Natural killer cell (primary cell): ENCODE data around the gene COX5A. TPM values are rescaled to one million over a fixed set of nuclear protein-coding genes. Genes with fewer than 3 reads are reported as not detected.

Source experiments
- ATAC-seq, 3 donors: fragments of 150-1000 bp in 2 of 3; fragments of 200-7000 bp in 1 of 3; cut with Tn5 transposase; 1 replicate in 1 of 3; 2 replicates in 2 of 3; pipeline ENCODE4 v1.10.0; 2021; ENCODE audit warnings: mild to moderate bottlenecking in 2 of 3, moderate library complexity in 2 of 3
- DNase-seq, 2 donors: peaks; one replicate each; pipeline versions ENCODE4 v3.0.0 to v3.0.0-alpha.2; 2013 to 2021; ENCODE audit warnings: mixed read lengths in 1 of 2
- H3K27ac ChIP-seq: one replicate; pipeline ENCODE4 v1.5.1; 2013; ENCODE audit warnings: mild to moderate bottlenecking, low read length
- H3K27me3 ChIP-seq: one replicate; pipeline ENCODE4 v1.6.1; 2013; ENCODE audit warnings: low read length; ENCODE audit not compliant: control insufficient read depth, insufficient read depth
- H3K36me3 ChIP-seq: one replicate; pipeline ENCODE4 v1.6.1; 2013; ENCODE audit warnings: low read length; ENCODE audit not compliant: control insufficient read depth, insufficient read depth
- H3K4me1 ChIP-seq: one replicate; pipeline ENCODE4 v1.6.1; 2013; ENCODE audit warnings: low read length; ENCODE audit not compliant: control insufficient read depth, insufficient read depth
- H3K4me3 ChIP-seq: one replicate; pipeline ENCODE4 v1.5.1; 2013; ENCODE audit warnings: low read length
- H3K9me3 ChIP-seq: one replicate; pipeline ENCODE4 v1.6.1; 2013; ENCODE audit warnings: low read length; ENCODE audit not compliant: control insufficient read depth, insufficient read depth
- H3K27ac Mint-ChIP-seq, 2 donors: one replicate each; pipeline ENCODE4 v1.8.0; 2022; ENCODE audit warnings: mild to moderate bottlenecking in 2 of 2, mixed read lengths in 2 of 2, moderate library complexity in 1 of 2
- H3K27me3 Mint-ChIP-seq, 2 donors: one replicate each; pipeline ENCODE4 v1.8.0; 2022; ENCODE audit warnings: low read depth in 2 of 2, mixed read lengths in 2 of 2
- H3K36me3 Mint-ChIP-seq: one replicate; pipeline ENCODE4 v1.8.0; 2022; ENCODE audit warnings: mixed read lengths
- H3K4me1 Mint-ChIP-seq, 2 donors: one replicate each; pipeline ENCODE4 v1.8.0; 2022; ENCODE audit warnings: mixed read lengths in 2 of 2
- H3K4me3 Mint-ChIP-seq: one replicate; pipeline ENCODE4 v1.8.0; 2022; ENCODE audit warnings: mild to moderate bottlenecking, moderate library complexity, mixed read lengths
- H3K9me3 Mint-ChIP-seq, 2 donors: one replicate each; pipeline ENCODE4 v1.8.0; 2022; ENCODE audit warnings: mixed read lengths in 2 of 2
- CTCF ChIP-seq: fragments of 200-600 bp; IDR thresholded peaks from one replicate; pipeline ENCODE4 v1.8.0; 2022; ENCODE audit warnings: antibody characterized with exemption
- WGBS: methylation state at CpG from one replicate; pipeline ENCODE4 v1.1.7; 2013; ENCODE audit warnings: missing lambda C conversion rate; ENCODE audit not compliant: insufficient coverage; 5-methylcytosine and 5-hydroxymethylcytosine counted together
- intact Hi-C: fragments of 100-400 bp; cut with micrococcal nuclease; formaldehyde crosslinking; loops from one replicate; pipeline ENCODE4 v1.14.2; 2022
- total RNA-seq, 4 donors: library from RNA; stranded (reverse); fragments of 120-200 nt in 1 of 4; gene quantifications; one replicate each; pipeline versions ENCODE4 v1.2.3 to v1.2.4, GENCODE V29; 2013 to 2022

Gene COX5A
- total RNA-seq, 3 donors from 2014 or later (not counting 1 experiment from before 2014, with no cell fraction given), result 69.7 to 90.0 (median 76.9) TPM

DNA sequence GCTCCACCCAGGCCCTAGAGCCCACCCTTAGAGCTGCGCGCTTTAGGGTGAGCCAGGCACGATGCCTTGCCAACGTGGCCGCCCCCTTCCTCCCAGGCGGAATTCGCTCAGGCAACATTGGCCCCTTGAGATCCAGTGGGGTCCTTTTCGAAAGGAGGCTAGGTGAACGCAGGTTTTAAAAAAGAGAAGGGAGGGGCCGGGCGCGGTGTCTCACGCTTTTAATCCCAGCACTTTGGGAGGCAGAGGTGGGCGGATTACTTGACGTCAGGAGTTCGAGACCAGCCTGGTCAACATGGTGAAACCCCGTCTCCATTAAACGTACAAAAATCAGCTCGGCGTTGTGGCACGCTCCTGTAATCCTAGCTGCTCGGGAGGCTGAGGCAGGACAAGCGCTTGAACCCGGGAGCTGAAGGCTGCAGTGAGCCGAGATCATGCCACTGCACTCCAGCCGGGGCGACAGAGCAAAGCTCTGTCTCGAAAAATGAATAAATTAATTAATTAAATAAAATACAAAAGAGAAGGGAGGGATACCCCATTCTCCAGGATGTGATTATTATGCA, 19.7 kb upstream of the COX5A start:
- Mint-ChIP-seq H3K9me3 (no peaks in the 10 kb centered on the region), H3K4me1 (peaks cover 6 to 22% of the 10 kb centered on the region in 2 donors), H3K27ac (peak overlapping the region in 1 of 2 donors; percentile 45), H3K36me3 (no peaks in the 10 kb centered on the region), H3K4me3 (peak overlapping the region; percentile 75), H3K27me3 (peaks cover 44 to 50% of the 10 kb centered on the region in 2 donors)
- WGBS, result 8% methylated on average over 25 of the region's 28 CpGs
- intact Hi-C loops, result loop anchor here (2.0 kb wide), 1 partner anchor 247 kb away; no protein-coding TSS in a partner anchor
- Histone ChIP-seq H3K36me3 (no peaks in the 10 kb centered on the region), H3K27ac (no peak overlapping the region), H3K4me3 (peak overlapping the region; percentile 26), H3K27me3 (peaks cover 30% of the 10 kb centered on the region), H3K9me3 (no peaks in the 10 kb centered on the region), H3K4me1 (peaks cover 33% of the 10 kb centered on the region)
- no peak for TF ChIP-seq CTCF
- no peak for DNase-seq
- no peak for ATAC-seq

- Mint-ChIP-seq H3K4me1 (peaks cover 6 to 22% of the 10 kb centered on the region in 2 donors), H3K9me3 (no peaks in the 10 kb centered on the region), H3K4me3 (peak within 1 kb of the TSS; percentile 75), H3K27ac (no peak within 1 kb of the TSS), H3K27me3 (peaks cover 38 to 43% of the 10 kb centered on the region in 2 donors), H3K36me3 (no peaks in the 10 kb centered on the region)
- WGBS, result under 1% methylated on average over 83 of the region's 83 CpGs
- Histone ChIP-seq H3K36me3 (no peaks in the 10 kb centered on the region), H3K4me1 (peaks cover 33% of the 10 kb centered on the region), H3K27me3 (peaks cover 30% of the 10 kb centered on the region), H3K9me3 (no peaks in the 10 kb centered on the region), H3K27ac (no peak within 1 kb of the TSS), H3K4me3 (peak within 1 kb of the TSS; percentile 26)
- intact Hi-C loops, result loop anchor here (2.0 kb wide), 1 partner anchor 248 kb away; no protein-coding TSS in a partner anchor
- ATAC-seq, result peak; percentile 89 to 93 (median 92)
- TF ChIP-seq CTCF, result no peak
- DNase-seq, result peak; percentile 52 to 75
Observed at GRCh38 chr15:74956648-74957475, 19.0 kb upstream of the COX5A start, which contains the start of gene RPP25. Gene RPP25, minus strand, starts transcription at chr15:74956772. Its CDS starts 189 bp downstream, at chr15:74956583.

DNA sequence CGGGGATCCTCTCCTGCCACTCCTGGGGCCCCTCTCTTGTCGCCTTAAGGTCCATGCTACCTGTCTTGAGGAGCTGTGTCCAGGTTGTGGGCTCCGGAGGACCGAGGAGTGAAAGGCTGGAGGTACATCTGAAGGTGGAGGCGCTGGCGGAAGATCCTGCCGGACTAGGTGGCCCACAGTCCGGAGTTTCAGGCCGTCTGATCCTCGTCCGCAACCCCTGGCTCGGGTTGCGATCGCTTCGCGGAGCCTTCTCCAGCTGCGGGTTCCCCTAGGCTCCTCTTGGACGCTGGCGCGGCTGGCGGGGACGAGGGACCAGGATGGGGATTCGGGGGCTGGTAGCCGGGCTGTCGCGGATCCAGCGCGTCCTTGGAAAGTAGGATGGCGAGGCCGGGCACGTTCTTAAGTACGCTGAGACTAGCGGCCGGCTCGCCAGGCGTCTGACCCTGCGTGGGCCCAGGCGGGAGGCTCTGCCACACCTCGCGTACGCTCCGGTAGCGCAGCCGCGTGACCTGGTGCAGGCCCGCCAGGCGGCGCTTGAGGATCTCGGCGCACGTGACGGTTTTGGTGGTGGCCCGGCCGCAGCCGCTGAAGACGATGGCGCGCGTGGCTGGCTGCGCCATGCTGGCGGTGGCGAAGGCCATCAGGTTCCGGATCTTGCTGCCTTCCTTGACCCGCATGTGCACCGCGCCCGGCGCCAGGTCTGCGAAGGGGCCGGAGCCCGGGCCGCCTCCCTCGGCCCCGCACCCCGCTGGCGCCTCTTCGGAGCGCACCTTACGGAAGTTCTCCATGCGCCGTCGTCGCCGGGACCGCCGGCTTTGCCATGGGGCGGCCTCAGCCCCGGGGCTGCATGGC, 18.1 kb upstream of the COX5A start:
- Mint-ChIP-seq H3K36me3 (no peaks in the 10 kb centered on the region), H3K4me3 (peak overlapping the region; percentile 25), H3K27me3 (peaks cover 30 to 38% of the 10 kb centered on the region in 2 donors), H3K4me1 (peaks cover 6 to 22% of the 10 kb centered on the region in 2 donors), H3K27ac (no peak overlapping the region), H3K9me3 (no peaks in the 10 kb centered on the region)
- Histone ChIP-seq H3K4me1 (peaks cover 33% of the 10 kb centered on the region), H3K36me3 (no peaks in the 10 kb centered on the region), H3K4me3 (peak overlapping the region; percentile 16), H3K27ac (no peak overlapping the region), H3K27me3 (peaks cover 30% of the 10 kb centered on the region), H3K9me3 (no peaks in the 10 kb centered on the region)
- TF ChIP-seq CTCF, result peak; percentile 13
- DNase-seq (peak; percentile 48 to 77), ATAC-seq (peak; percentile 52 to 67 (median 64))
- intact Hi-C loops, result loop anchor here (2.0 kb wide), 1 partner anchor 249 kb away; no protein-coding TSS in a partner anchor
- 26% methylated on average over 88 of the region's 88 CpGs for WGBS
